Amniotic stem cell (primary cell): ENCODE results near the gene SEC22C.

Experiments used
- DNase-seq: peaks from one replicate; lab custom pipeline; 2025; lab: John Stamatoyannopoulos, UW

Gene SEC22C

DNA sequence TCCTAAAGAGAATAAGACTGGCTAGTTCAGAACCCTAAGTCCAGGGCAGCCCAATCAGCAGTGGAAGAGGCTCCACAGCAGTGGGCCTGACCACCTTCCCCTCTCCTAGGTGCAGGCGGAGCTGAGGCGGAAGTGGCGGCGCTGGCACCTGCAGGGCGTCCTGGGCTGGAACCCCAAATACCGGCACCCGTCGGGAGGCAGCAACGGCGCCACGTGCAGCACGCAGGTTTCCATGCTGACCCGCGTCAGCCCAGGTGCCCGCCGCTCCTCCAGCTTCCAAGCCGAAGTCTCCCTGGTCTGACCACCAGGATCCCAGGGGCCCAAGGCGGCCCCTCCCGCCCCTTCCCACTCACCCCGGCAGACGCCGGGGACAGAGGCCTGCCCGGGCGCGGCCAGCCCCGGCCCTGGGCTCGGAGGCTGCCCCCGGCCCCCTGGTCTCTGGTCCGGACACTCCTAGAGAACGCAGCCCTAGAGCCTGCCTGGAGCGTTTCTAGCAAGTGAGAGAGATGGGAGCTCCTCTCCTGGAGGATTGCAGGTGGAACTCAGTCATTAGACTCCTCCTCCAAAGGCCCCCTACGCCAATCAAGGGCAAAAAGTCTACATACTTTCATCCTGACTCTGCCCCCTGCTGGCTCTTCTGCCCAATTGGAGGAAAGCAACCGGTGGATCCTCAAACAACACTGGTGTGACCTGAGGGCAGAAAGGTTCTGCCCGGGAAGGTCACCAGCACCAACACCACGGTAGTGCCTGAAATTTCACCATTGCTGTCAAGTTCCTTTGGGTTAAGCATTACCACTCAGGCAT lies 45.6 kb downstream of the SEC22C start:
- DNase-seq, result no peak

DNA sequence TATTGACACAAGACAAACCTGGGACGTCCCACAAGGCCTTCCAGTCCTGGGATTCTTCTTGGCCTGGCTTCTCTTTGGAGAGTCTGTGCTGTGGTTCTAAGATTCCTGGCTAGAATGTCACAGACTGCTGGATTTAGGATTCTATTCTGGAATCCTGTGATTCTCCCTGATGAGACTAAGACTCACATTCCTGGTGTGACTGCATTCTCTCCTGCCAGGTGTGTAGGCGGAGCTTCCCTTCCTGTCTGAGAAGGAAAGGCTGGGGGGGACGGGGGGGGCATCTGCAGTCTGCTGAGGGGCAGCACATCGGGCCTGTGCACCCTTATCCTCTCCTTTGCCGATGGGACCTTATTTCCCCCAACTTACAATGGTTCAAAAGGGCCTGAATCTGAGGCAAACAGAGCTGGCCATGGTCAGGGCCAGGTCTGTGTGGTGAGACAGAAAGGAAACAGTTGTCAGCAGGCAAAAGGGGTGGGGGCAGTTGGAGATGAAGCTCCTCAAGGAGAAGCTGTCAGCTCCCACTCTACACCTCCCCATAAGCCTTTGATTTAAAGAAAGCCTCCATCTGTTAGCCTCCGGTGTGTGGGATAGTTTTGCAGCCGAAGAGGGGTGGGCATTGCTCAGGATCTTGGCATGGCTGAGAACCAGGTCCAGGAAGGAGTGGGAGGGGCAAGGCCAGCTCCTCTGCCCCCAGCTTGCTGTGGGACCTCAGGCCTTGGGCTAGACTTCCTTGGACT lies 48.4 kb downstream of the SEC22C start:
- DNase-seq, result no peak

DNA sequence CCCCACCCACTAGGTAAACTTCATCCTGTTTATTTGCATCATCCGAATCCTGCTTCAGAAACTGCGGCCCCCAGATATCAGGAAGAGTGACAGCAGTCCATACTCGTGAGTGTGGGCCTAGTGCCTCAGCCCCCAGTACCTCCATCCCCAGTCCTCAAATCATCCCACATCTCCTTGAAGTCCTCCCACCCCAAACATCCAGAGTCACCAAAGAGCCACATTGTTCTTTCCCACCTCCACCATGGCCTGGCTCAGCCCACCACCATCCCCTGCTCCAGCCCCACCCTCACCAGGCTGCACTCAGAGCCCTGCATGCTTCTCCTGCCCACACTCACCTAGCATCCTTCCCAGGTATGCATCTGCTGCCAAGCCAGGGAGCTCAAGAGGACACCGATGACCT lies 49.5 kb downstream of the SEC22C start:
- no peak for DNase-seq

DNA sequence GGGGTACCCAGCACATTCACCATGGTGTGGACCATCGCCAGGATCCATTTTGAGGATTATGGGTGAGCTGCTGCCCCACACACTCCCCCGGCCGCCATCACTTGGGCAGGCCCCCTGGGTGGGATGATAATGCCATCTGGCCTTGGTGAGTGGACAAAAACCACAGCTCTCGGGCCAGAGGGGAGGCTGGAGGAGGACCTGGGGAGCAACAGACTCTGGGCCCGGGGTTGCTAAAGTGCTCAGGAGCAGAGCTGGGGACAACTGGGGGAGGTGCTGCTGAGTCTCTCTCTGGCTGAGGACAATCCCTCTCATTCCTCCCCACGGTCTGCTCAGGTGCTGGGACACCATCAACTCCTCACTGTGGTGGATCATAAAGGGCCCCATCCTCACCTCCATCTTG lies 50.3 kb downstream of the SEC22C start:
- DNase-seq, result no peak

DNA sequence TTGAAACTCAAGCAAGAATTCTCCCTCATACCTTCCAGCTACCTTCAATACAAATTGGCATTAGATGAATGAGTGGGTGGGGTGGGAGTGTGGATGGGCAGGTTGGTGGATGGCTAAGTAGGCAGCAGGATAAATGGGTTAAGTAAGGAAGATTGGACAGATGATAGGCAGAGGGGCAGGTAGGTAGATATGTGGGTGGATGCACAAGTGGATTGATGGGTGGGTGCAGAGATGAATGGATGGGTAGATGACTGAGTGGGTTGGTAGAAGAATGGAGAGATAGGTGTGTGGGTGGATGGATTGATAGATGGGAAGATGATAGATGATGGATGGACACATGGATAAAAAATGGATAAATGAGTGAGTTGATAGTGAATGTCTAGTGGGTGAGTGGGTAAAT lies 51.7 kb downstream of the SEC22C start:
- DNase-seq, result no peak

DNA sequence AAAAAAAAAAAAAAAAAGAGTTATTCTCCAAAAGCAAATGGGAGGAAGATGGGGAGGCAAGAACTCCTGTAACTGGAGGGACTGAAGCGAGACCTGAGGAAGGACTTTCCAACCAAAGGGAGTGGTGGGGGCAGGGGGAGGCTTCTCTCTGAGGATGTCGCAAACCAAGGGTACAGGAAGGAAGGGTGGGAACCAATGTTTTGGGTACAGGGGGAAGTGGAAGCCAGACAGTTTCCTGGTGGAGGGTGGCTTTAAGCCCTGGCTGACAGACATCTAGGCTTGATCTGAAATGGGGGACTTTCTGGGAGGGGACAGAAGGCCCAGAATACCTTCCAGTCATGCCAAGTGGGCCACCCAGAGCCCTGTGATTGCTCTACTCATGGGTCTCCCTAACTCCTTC lies 52.3 kb downstream of the SEC22C start:
- no peak for DNase-seq

DNA sequence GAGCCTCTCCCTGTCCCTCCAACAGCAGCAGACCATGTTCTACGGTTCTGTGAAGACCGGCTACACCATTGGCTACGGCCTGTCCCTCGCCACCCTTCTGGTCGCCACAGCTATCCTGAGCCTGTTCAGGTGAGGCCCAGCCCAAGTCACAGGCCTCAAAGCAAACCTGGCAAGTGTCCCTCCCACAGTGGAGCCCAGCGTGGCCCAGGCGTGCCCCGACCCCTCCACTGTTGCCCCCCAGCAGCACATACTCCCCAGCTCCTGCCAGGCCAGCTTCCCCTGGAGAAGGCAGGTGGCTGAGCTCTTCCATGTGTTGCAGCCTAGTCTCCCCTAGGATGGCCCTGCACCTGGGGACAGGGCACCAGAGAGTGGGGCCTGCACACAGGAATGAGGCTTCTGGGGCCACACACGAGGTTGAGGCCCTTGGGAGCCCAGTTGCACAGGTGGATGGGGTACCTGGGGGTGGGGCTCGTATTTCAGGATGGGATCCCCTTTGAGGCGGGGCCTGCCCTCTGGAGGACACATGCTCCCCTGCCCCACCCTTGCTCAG lies 54.3 kb downstream of the SEC22C start:
- no peak for DNase-seq

DNA sequence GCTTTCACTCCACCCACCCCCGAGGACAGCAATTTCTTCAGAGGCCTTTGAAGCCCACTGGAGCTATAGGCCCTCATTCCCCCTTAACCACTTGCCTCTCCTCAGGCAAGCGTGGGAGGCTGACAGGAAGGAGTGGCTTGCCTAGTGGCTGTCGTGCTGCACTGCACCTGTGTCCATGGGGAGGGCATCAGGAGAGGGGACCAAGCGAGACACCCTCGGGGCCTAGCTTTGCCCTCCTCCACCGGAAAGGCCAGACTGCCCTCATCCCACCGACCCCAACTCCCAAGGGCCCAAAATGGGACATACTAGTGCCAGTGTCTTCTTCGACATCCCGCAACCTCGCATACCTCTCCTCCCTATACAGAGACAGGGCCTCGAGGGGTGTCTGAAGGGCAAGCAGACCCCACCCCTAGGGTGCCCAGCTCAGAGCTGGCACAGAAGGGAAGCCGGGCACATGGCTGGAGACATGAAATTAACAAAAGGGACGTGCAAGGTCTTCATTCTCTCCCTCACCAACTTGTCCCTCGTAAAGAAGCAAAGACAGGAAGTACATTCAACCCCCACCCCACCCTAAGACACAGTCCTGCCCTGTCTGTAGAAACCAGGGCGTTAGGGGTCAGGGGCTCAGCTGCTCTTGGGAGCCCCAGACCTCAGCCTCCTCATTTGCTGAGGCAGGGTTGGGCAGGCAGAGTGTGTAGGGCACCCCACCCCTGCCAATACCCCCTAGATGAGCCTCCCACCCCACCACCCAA lies 55.0 kb downstream of the SEC22C start:
- DNase-seq, result no peak

DNA sequence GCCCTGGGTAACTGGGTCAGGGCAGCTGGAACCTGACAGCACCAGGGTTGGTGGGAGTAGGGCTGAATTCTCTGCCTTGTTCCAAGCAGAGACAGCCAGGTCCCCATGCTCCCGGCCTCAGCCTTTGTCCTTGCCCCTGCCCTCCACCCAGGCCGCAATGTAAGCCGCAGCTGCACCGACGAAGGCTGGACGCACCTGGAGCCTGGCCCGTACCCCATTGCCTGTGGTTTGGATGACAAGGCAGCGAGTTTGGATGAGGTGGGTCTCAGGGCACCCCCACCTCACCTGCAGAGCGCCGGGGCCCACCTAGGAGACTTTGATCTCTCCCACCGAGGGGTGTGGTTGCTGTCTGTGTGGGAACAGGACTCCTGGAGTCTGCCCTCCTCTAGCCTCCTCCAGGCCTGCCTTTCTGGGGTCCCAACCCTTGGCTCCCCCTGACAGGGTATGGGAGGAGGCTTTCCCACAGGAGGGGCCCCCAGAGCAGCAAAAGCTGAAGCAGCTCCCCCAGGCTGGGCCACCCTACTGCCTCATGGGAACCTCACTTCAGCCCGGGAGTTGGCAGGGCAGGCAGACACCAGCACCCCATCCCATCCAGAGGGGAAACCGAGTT lies 55.9 kb downstream of the SEC22C start:
- no peak for DNase-seq

DNA sequence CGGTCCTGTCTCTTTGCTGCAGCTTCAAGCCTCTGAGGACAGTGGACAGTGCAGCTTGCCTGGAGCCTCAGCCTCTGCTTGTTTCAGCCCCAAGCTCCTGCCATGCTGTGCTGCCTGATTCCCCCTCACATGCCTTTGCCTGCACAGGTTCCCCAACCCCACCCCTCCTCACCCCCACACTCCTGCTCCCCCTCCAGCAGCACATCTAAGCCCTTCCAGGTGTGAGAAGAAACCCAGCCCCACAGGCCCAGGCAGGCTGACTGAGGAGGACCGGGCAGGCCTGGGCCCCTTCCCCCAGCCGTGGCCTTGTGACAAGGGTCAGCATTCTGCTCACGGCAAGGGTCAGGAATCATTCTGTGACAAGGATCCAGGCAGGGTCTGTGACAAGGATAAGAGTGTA lies 56.6 kb downstream of the SEC22C start:
- no peak for DNase-seq

DNA sequence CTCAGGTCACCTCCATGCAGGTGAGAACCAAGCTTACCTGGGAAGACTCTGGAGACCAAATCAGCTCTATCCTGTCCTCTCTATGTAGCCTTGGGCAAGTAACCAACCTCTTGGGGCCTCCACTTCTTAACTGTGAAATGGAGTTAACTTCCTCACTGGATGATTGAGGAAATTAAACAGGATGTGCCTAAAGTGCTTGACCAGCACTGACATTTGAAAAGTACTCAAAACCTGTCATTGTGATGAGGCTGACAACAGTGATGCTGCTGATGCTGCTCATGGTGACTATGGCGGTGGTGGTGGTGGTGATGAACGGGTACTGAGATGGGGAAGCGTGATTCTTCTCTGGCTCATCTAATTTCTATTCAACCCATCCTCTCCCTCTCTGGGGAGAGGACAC lies 57.0 kb downstream of the SEC22C start:
- DNase-seq, result no peak

DNA sequence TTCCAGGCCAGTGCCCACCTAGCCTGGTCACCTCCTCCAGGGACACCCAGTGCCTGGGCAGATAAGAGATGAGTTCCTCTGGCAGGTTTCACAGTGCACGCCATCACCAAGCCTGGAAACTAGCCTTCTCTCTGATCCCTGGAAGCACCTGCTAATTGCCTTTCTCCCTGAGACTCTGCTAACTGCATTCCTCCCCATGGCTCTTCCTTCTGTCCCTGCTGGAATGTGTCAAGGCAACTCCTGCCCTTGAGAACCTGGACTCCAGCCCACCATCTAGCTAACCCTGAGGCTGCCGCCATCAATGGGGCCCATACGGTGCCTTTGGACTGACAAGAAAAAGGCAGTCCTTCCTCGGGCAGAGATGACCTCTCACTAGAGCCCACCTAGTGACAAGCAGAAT lies 60.9 kb downstream of the SEC22C start:
- no peak for DNase-seq

DNA sequence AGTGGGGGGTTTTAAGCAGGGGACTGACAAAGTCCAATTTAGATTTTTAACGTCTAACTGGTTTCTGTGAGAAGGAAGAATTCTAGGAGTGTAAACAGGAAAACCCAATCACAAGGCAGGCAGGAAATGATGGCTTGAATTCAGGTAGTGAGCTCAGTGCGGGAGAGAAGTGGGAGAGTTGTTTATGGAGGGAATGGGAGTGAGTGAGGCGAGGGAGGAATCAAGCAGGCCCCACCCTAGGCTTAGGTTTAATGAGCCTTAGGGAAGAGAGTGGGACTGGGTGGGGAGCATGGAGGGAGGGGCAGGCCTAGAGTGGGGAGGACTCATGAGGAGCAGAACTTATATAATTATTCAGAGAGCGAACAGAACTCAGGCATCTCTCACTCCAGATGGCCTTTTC lies 61.4 kb downstream of the SEC22C start:
- DNase-seq, result no peak

DNA sequence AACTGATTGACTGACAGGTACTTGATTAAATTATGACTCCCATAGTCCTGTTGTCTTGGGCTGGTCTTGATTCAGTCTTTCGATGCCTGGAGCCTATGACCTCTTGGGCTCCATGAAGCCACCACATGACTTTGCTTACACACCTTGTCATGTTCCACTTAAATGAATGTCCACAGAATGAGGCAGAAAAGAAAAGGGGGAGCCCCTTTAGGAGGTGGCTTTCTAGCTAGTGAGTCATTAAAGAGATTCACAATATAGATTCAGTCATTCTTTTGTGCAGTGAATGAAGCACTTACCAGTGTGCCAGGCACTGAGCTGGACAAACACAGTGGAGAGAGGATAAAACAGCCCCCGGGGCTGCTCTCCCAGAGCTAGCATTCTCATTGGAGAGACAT lies 62.2 kb downstream of the SEC22C start:
- DNase-seq, result no peak

DNA sequence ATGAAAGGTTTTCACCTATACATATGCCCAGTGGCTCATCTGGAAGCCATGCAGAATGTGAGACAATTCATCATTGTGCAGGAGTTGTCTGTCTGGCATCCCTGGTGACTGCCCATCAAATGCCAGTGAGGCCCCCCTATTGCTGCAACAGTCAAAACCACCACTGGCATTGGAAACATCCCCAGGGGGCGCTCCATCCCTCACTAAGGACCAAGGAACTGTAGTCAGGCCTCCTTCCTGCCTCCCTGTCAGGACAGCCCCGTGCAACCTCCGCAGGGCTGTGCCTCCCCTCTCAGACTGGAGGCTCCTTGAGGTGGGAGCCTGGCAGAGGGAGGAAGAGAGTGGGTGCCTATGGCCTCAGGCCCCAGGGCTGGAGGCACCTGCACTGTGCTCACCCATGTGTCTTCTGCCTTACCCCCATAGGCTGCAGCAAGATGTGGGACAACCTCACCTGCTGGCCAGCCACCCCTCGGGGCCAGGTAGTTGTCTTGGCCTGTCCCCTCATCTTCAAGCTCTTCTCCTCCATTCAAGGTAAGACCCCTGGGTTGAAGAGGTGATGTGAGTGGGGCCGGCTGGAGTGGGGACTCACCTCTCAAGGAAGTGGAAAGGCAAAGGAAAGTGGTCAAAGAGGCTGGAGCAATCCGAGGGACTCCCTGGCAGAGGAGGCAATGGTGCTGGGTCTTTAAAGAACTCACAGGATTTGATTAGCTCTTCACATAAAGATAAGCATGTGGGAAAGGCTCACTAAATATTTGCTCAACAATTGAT lies 62.8 kb downstream of the SEC22C start:
- no peak for DNase-seq

DNA sequence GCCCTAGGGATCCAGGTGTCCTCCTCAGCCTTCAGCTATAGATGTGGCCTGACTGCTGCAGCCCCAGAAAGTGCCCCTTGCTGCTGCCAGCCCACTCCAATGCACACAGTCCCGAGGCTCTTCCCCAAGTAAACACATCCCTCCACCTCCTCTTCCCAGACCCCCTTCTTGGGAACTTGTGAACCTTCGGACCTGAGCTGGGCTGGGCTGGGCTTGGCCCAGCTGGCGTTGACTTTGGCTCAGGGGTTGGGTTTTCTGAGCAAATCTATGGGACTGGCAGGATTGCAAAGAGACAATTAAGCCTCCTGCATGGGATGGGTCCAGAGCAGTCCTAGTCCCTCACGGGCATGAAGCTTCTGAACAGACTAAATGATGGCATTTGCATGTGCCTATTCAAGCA lies 64.7 kb downstream of the SEC22C start:
- no peak for DNase-seq

DNA sequence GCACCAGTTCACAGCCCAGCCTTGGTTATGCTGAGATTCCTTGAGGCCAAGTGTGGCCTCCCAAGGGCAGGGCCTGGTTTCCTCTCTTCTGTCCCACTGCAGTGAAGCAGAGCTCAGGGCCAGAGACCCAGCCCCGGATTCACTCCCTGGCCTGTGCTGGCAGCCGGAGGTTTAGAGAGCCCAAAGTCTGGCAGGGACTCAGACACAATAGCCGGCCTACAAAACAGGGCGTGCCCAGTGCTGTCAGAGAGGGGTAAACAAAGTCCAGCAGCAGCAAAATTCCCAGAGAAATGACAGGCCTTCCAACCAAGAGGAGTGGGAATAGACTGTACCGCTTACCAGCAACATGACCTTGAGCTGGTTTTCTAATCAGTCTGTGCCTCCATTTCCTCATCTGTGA lies 65.3 kb downstream of the SEC22C start:
- DNase-seq, result no peak

DNA sequence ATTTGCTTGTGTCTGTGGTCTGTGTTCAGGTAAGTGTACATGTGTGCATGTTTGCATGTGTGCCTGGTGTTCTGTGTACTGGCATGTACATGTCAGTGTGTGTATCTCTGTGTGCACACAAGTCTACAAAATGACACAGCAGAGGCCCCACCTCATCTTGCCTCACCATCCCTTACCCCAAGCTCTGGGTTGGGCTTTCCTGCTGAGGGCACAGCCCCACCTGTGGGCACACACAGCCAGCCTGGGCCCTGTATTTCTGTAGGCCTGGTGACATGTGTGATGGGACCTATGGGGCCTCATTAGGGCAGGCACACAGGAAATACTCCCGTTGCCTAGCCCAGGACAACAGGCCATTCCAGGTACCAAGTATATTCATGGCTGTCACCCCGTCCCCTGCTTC lies 65.8 kb downstream of the SEC22C start:
- DNase-seq, result no peak

DNA sequence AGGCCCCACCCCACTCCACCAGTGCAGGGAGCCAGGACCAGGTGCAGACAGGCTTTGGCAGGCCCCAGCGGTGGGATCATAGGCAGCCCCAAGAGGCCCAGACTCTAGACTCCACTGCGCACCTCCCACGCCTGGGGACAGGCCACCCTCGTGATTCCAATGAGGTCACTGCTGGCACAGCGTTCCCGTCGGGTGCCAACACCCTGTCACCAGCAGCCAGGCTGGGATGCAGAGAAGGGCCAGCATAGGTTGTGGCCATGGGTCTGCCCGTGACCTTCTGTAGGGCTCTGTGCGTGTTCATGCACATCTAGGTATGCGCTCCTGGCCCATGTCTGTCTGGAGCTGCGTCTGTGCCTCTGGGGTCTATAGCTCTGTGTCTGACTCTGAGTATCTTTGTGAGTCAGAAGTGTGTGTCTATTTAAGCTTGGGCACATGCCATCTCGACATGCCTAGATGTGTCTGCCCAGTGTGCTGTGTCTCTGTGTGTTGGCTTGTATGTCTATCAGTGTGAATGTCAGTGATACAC lies 66.3 kb downstream of the SEC22C start:
- no peak for DNase-seq

DNA sequence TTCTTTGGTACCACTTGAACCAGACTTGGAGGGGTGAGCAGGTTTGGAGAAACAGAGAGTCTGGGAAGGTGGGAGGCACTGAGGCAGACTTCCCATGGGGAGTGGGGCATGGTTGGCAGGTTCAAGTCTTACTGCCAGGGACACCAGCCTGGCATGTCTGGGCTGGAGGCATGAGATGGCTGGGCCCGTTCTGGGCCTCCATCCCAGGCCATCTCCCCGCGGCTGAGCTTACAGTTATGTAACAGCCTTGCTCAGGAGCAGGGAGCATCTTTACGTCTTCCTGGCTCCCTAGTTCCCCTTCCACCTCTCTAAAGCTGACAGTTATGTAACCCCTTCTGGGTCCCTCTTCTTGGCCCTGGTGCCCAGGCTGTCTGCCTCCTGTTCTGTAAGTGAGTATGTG lies 66.9 kb downstream of the SEC22C start:
- no peak for DNase-seq

DNA sequence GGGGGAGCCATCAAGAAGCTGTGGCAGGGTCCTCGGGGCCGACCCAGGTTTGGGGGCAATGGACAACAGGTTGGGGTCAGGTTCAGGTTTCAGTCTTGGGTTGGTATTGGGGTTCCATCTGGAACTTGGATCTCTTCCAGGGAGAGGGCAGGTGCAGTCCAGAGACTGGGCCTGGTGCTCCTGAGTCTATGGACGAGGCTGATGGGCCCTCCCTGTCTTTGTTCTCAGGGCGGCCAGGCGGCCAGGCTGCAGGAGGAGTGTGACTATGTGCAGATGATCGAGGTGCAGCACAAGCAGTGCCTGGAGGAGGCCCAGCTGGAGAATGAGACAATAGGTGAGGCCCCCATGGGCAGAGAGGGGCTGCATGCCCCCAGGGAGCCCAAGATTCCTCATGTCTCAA lies 68.2 kb downstream of the SEC22C start:
- no peak for DNase-seq
